Breast epithelium (tissue), 3 donors: ENCODE data around the gene ANXA6.

ENCODE experiments used
- CTCF ChIP-seq, 3 donors: fragments of 450-650 bp; IDR thresholded peaks; one replicate each; pipeline ENCODE4 v1.5.1; 2016 to 2017; ENCODE audit warnings: antibody characterized with exemption in 3 of 3, mild to moderate bottlenecking in 3 of 3, moderate library complexity in 3 of 3
- POLR2A ChIP-seq: fragments of 450-650 bp; IDR thresholded peaks from one replicate; pipeline ENCODE4 v1.6.1; 2016; ENCODE audit warnings: antibody characterized with exemption, mild to moderate bottlenecking, moderate library complexity
- POLR2AphosphoS5 ChIP-seq, 3 donors: sonication (generic); formaldehyde crosslinking; IDR thresholded peaks; one replicate each; pipeline ENCODE4 v1.6.1; 2017; ENCODE audit warnings: antibody characterized with exemption in 3 of 3

- TF ChIP-seq POLR2AphosphoS5 (IDR thresholded peaks at IDR 0.05) (no peak), CTCF (IDR thresholded peaks at IDR 0.05) (no peak), POLR2A (no peak)
Measured at GRCh38 chr5:151087486-151087885, 70.1 kb downstream of the ANXA6 start.
